AG09309 (cell line): ENCODE data around the gene SLC37A1.

Experiments
- DNase-seq: peaks from one replicate; pipeline ENCODE4 v3.0.0-alpha.2; 2010; ENCODE audit warnings: low read depth
- H3K4me3 ChIP-seq: 2 replicates; pipeline ENCODE4 v1.5.1; 2011; ENCODE audit warnings: mild to moderate bottlenecking, low read depth, low read length, moderate library complexity; ENCODE audit not compliant: control insufficient read depth
- TF ChIP-seq, protein P1 (sequence below): IDR thresholded peaks from 2 replicates; pipeline ENCODE4 v1.5.1; 2011; ENCODE audit warnings: mild to moderate bottlenecking, low read depth, low read length, inconsistent platforms; ENCODE audit not compliant: insufficient read depth, control insufficient read depth; ENCODE audit errors: missing control alignments

The SLC37A1 gene

DNA sequence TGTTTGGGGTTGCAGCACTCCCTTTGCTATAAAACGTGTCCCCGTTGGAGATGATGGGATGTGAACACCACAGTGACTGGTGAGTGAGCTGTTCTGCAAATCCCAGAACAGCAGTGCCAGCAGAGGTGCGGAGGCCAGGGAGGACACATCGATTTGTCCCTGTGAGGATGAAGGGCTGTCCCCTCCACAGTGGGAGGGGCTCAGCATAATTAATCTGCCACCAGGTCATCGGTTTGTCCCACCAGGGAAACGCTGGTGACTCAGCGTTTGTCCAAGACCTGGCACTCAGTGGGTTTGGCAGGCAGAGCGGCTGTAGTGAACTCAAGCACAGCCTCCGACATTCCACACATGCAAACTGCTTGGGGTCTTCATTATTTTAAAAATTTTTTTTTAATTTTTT lies 117.0 kb downstream of the SLC37A1 start:
- H3K4me3 ChIP-seq = no peak overlapping the region
- TF ChIP-seq, protein P1, sequence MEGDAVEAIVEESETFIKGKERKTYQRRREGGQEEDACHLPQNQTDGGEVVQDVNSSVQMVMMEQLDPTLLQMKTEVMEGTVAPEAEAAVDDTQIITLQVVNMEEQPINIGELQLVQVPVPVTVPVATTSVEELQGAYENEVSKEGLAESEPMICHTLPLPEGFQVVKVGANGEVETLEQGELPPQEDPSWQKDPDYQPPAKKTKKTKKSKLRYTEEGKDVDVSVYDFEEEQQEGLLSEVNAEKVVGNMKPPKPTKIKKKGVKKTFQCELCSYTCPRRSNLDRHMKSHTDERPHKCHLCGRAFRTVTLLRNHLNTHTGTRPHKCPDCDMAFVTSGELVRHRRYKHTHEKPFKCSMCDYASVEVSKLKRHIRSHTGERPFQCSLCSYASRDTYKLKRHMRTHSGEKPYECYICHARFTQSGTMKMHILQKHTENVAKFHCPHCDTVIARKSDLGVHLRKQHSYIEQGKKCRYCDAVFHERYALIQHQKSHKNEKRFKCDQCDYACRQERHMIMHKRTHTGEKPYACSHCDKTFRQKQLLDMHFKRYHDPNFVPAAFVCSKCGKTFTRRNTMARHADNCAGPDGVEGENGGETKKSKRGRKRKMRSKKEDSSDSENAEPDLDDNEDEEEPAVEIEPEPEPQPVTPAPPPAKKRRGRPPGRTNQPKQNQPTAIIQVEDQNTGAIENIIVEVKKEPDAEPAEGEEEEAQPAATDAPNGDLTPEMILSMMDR = no peak
- DNase-seq = no peak
